GM18517 (cell line): Measurements from ENCODE around the gene ASB16.

Source experiments
- ATAC-seq: cut with Tn5 transposase; IDR thresholded peaks from one replicate; pipeline ENCODE4 v1.9.1; 2021; ENCODE audit warnings: mild to moderate bottlenecking, moderate library complexity; ENCODE audit not compliant: unreplicated experiment

The ASB16 gene

GRCh38 chr17:44207743-44208142 is 37.2 kb downstream of the ASB16 start:
- no peak for ATAC-seq

GRCh38 chr17:44209786-44210341 is 39.4 kb downstream of the ASB16 start:
- ATAC-seq: peak; percentile 10

GRCh38 chr17:44210342-44211192 is 40.1 kb downstream of the ASB16 start:
- ATAC-seq: peak; percentile 65

- ATAC-seq: no peak
Observed at GRCh38 chr17:44211281-44212265, 41.1 kb downstream of the ASB16 start.

- no peak for ATAC-seq
Observed at GRCh38 chr17:44212507-44213402, 42.3 kb downstream of the ASB16 start.

- no peak for ATAC-seq
Observed at GRCh38 chr17:44213403-44214229, 43.1 kb downstream of the ASB16 start.

GRCh38 chr17:44214230-44214494 is 43.7 kb downstream of the ASB16 start:
- ATAC-seq: no peak

- ATAC-seq: no peak
Observed at GRCh38 chr17:44214896-44215295, 44.4 kb downstream of the ASB16 start.

GRCh38 chr17:44216173-44216572 is 45.7 kb downstream of the ASB16 start:
- no peak for ATAC-seq

GRCh38 chr17:44216694-44217093 is 46.2 kb downstream of the ASB16 start:
- no peak for ATAC-seq

- ATAC-seq: no peak
Observed at GRCh38 chr17:44217738-44218343, 47.3 kb downstream of the ASB16 start.

GRCh38 chr17:44218344-44219107 is 48.0 kb downstream of the ASB16 start:
- ATAC-seq: no peak

- ATAC-seq: no peak
Observed at GRCh38 chr17:44219108-44219615, 48.7 kb downstream of the ASB16 start.

- ATAC-seq: no peak
Observed at GRCh38 chr17:44219616-44220212, 49.2 kb downstream of the ASB16 start, which contains the start of gene UBTF. TSS of gene UBTF (minus strand) at chr17:44219675. CDS start at chr17:44218229, 1,446 bp downstream.

GRCh38 chr17:44220213-44221083 is 49.9 kb downstream of the ASB16 start:
- ATAC-seq: no peak

- no peak for ATAC-seq
Observed at GRCh38 chr17:44221084-44221861, 50.8 kb downstream of the ASB16 start.
